HepG2 (cell line): ENCODE results near the gene ARCN1. TPM values are rescaled to one million over a fixed set of nuclear protein-coding genes. Genes with fewer than 3 reads are reported as not detected.

Source experiments
- ATAC-seq: fragments of 200-7000 bp; cut with Tn5 transposase; 3 replicates; pipeline ENCODE4 v1.9.1; 2020; ENCODE audit warnings: mild to moderate bottlenecking, moderate library complexity
- BruUV-seq: library from RNA; stranded (reverse); fragments of 400-500 nt; replicated peaks from 2 replicates; lab custom pipeline; 2021; lab: Mats Ljungman, UMichigan
- CTCF ChIA-PET: fragments of 300-600 bp; formaldehyde crosslinking; extraction: SDS; loops from one replicate; lab custom pipeline; 2021; ENCODE audit warnings: low total read pairs, inconsistent platforms, low intra/inter-chr PET ratio; lab: Yijun Ruan, JAX
- POLR2A ChIA-PET: fragments of 350-600 bp; sonication (Branson Sonifier 250); formaldehyde crosslinking; loops from one replicate; lab custom pipeline; 2020; ENCODE audit warnings: antibody characterized with exemption, inconsistent platforms; lab: Yijun Ruan, JAX
- DNase-seq: peaks from one replicate; pipeline ENCODE4 v3.0.0-alpha.2; 2015; ENCODE audit warnings: low spot score
- FAIRE-seq: peaks from 3 replicates; lab custom pipeline; 2011; peaks lifted over from hg19 to GRCh38; lab: Jason Lieb, UNC
- H2AFZ ChIP-seq: one replicate; pipeline ENCODE4 v1.6.1; 2011; ENCODE audit warnings: low read length, inconsistent platforms
- H3K27ac ChIP-seq: fragments of 300-600 bp; 3 replicates; pipeline ENCODE4 v1.8.0; 2011; ENCODE audit warnings: mixed run types, mild to moderate bottlenecking, mixed read lengths, low read length, inconsistent platforms; ENCODE audit not compliant: insufficient read depth; ENCODE audit errors: extremely low read length
- H3K27me3 ChIP-seq, 2 experiments: fragments of 200-600 bp in 1 of 2; 2 replicates in 1 of 2; 3 replicates in 1 of 2; pipeline versions ENCODE4 v1.6.0 to v1.8.0; 2011; ENCODE audit warnings: low read length in 2 of 2, mild to moderate bottlenecking in 2 of 2, moderate library complexity in 2 of 2, inconsistent platforms in 1 of 2; ENCODE audit not compliant: insufficient read depth in 2 of 2, control insufficient read depth in 1 of 2
- H3K36me3 ChIP-seq, 2 experiments: fragments of 200-600 bp in 1 of 2; replicated peaks in 1 of 2; 2 replicates in 1 of 2; 3 replicates in 1 of 2; pipeline versions ENCODE4 v1.5.1 to v1.8.0; 2011; ENCODE audit warnings: low read length in 2 of 2, inconsistent platforms in 1 of 2; ENCODE audit not compliant: insufficient read depth in 2 of 2, control insufficient read depth in 1 of 2
- H3K4me1 ChIP-seq: 2 replicates; pipeline ENCODE4 v1.5.1; 2012; ENCODE audit warnings: low read length, inconsistent platforms; ENCODE audit not compliant: insufficient read depth
- H3K4me2 ChIP-seq: 2 replicates; pipeline ENCODE4 v1.6.0; 2011; ENCODE audit warnings: low read depth, low read length, inconsistent platforms
- H3K4me3 ChIP-seq, 3 experiments: fragments of 200-600 bp in 1 of 3; sonication (generic), shearing (Covaris generic) in 1 of 3; replicated peaks in 1 of 3; 2 replicates each; pipeline ENCODE4 v1.5.1; 2011 to 2016; ENCODE audit warnings: low read length in 3 of 3, inconsistent platforms in 2 of 3, low read depth in 2 of 3, mild to moderate bottlenecking in 2 of 3, control low read depth in 1 of 3, mixed read lengths in 1 of 3; ENCODE audit not compliant: insufficient read depth in 1 of 3
- H3K79me2 ChIP-seq: one replicate; pipeline ENCODE4 v1.6.1; 2011; ENCODE audit warnings: low read length, inconsistent platforms; ENCODE audit not compliant: insufficient read depth
- H3K9ac ChIP-seq: 2 replicates; pipeline ENCODE4 v1.6.0; 2011; ENCODE audit warnings: mild to moderate bottlenecking, low read depth, low read length, inconsistent platforms; ENCODE audit not compliant: insufficient read depth
- H3K9me3 ChIP-seq: 2 replicates; pipeline ENCODE4 v1.5.1; 2012; ENCODE audit warnings: mild to moderate bottlenecking, low read length
- H4K20me1 ChIP-seq: 2 replicates; pipeline ENCODE4 v1.6.0; 2011; ENCODE audit warnings: inconsistent platforms, mild to moderate bottlenecking, low read length, moderate library complexity; ENCODE audit not compliant: insufficient read depth
- ARNT2 ChIP-seq: sonication (generic); formaldehyde crosslinking; IDR thresholded peaks from 2 replicates; pipeline ENCODE4 v1.8.0; 2022; ENCODE audit warnings: mild to moderate bottlenecking, low read depth, missing genetic modification reagents, moderate library complexity
- ATM ChIP-seq: fragments of 450-650 bp; IDR thresholded peaks from 2 replicates; pipeline ENCODE4 v1.7.1; 2017; ENCODE audit warnings: mild to moderate bottlenecking, borderline replicate concordance
- CAMTA2 ChIP-seq: sonication (generic); formaldehyde crosslinking; IDR thresholded peaks from 2 replicates; pipeline ENCODE4 v1.4.0; 2020; ENCODE audit warnings: mild to moderate bottlenecking, missing genetic modification reagents, borderline replicate concordance
- FOXJ3 ChIP-seq: sonication (generic); formaldehyde crosslinking; IDR thresholded peaks from 2 replicates; pipeline ENCODE4 v1.4.0; 2020; ENCODE audit warnings: missing genetic modification reagents, mild to moderate bottlenecking, borderline replicate concordance
- GTF2F1 ChIP-seq: fragments of 150-350 bp; IDR thresholded peaks from 2 replicates; pipeline ENCODE4 v1.6.1; 2014; ENCODE audit warnings: low read length
- KDM3A ChIP-seq: IDR thresholded peaks from 2 replicates; pipeline ENCODE4 v1.6.1; 2018; ENCODE audit warnings: low read depth, missing compliant biosample characterization
- PRMT3 ChIP-seq: sonication (generic); formaldehyde crosslinking; IDR thresholded peaks from 2 replicates; pipeline ENCODE4 v1.8.1; 2022; ENCODE audit warnings: low read depth, mild to moderate bottlenecking, moderate library complexity, missing genetic modification reagents, borderline replicate concordance
- RARA ChIP-seq: IDR thresholded peaks from 2 replicates; pipeline ENCODE4 v1.6.1; 2016; ENCODE audit warnings: missing genetic modification reagents, missing compliant biosample characterization
- RFX5 ChIP-seq: IDR thresholded peaks from 2 replicates; pipeline ENCODE4 v1.6.1; 2011; ENCODE audit warnings: low read depth, low read length, improper control_type of control experiment
- SMAD1 ChIP-seq: sonication (generic); formaldehyde crosslinking; IDR thresholded peaks from 2 replicates; pipeline ENCODE4 v1.4.0; 2020; ENCODE audit warnings: missing genetic modification reagents, low read depth, mild to moderate bottlenecking, borderline replicate concordance
- TGIF2 ChIP-seq: IDR thresholded peaks from 2 replicates; pipeline ENCODE4 v1.6.1; 2016; ENCODE audit warnings: control low read depth, missing compliant biosample characterization
- ZBTB3 ChIP-seq: sonication (generic); formaldehyde crosslinking; IDR thresholded peaks from 2 replicates; pipeline ENCODE4 v1.4.0; 2020; ENCODE audit warnings: low read depth, mild to moderate bottlenecking, moderate library complexity, missing genetic modification reagents, borderline replicate concordance
- ZNF142 ChIP-seq: sonication (generic); formaldehyde crosslinking; IDR thresholded peaks from 2 replicates; pipeline ENCODE4 v1.4.0; 2020; ENCODE audit warnings: missing genetic modification reagents
- ZNF224 ChIP-seq: sonication (generic); formaldehyde crosslinking; IDR thresholded peaks from 2 replicates; pipeline ENCODE4 v1.5.0; 2020; ENCODE audit warnings: mild to moderate bottlenecking, missing genetic modification reagents
- ZNF704 ChIP-seq: sonication (generic); formaldehyde crosslinking; IDR thresholded peaks from 2 replicates; pipeline ENCODE4 v1.8.1; 2023; ENCODE audit warnings: mild to moderate bottlenecking, inconsistent platforms, moderate library complexity, missing genetic modification reagents, borderline replicate concordance
- ZNF720 ChIP-seq: sonication (generic); formaldehyde crosslinking; IDR thresholded peaks from 2 replicates; pipeline ENCODE4 v1.4.0; 2020; ENCODE audit warnings: missing genetic modification reagents
- ZNF776 ChIP-seq: sonication (generic); formaldehyde crosslinking; IDR thresholded peaks from 2 replicates; pipeline ENCODE4 v1.4.0; 2020; ENCODE audit warnings: mild to moderate bottlenecking, missing genetic modification reagents
- WGBS: methylation state at CpG from one replicate; pipeline ENCODE4 v1.1.6; 2017; ENCODE audit warnings: low lambda C conversion rate; 5-methylcytosine and 5-hydroxymethylcytosine counted together
- in situ Hi-C: cut with HindIII; loops from 2 replicates; pipeline ENCODE4 v1.10.0; 2017; ENCODE audit warnings: low pct_unique_long_range_greater_than_20kb; ENCODE audit not compliant: extremely low pct_ligation_motif_present
- intact Hi-C: fragments of 100-400 bp; cut with micrococcal nuclease; formaldehyde crosslinking; loops from one replicate; pipeline ENCODE4 v1.10.0; 2022; ENCODE audit not compliant: unreplicated experiment
- polyA plus RNA-seq, 8 experiments: library from polyadenylated mRNA; depleted of rRNA in 3 of 8; stranded (reverse) in 7 of 8; unstranded in 1 of 8; fragments of >200 nt; fragmentation: Illumina TruSeq in 4 of 8; extraction: Trizol in 4 of 8; gene quantifications; 2 replicates each; pipeline versions ENCODE4 v1.2.1 to v1.2.3, GENCODE V29; 2011 to 2016; ENCODE audit warnings: low read depth in 4 of 8, missing spikeins in 1 of 8, mixed read lengths in 1 of 8; ENCODE audit not compliant: insufficient read depth in 1 of 8
- total RNA-seq, 5 experiments: library from RNA; depleted of rRNA; stranded (reverse); fragments of >200 nt; fragmentation: Illumina TruSeq; extraction: Trizol; gene quantifications; 2 replicates each; pipeline ENCODE4 v1.2.3, GENCODE V29; 2016; ENCODE audit warnings: low read depth in 1 of 5

Gene ARCN1
- total and polyA plus RNA-seq, 2 of the 13 experiments (the other 11 are each of a cell fraction or from before 2014, with no cell fraction given), result 148 to 200 TPM

GRCh38 chr11:118612378-118612777 lies 40.2 kb downstream of the ARCN1 start:
- CTCF ChIA-PET, result no interaction called here
- peaks cover 0 to 1% of the 10 kb centered on the region in 2 experiments; a peak in 1 of 5 replicates for H3K36me3 ChIP-seq
- no TSS peak for BruUV-seq
- H3K27me3 ChIP-seq, result no peaks in the 10 kb centered on the region
- no peaks in the 10 kb centered on the region for H4K20me1 ChIP-seq
- peaks cover 31% of the 10 kb centered on the region for H3K4me1 ChIP-seq
- H3K9ac ChIP-seq, result no peak overlapping the region
- H3K27ac ChIP-seq, result no peak overlapping the region
- H3K79me2 ChIP-seq, result no peaks in the 10 kb centered on the region
- 96% methylated on average over 4 of the region's 7 CpGs for WGBS
- no peak overlapping the region for H3K4me2 ChIP-seq
- no peaks in the 10 kb centered on the region for H3K9me3 ChIP-seq
- POLR2A ChIA-PET, result interaction anchor here (1.5 kb wide), 1 partner anchor 9 kb away, joined by 12 read pairs; no protein-coding TSS in a partner anchor
- TF ChIP-seq CAMTA2 (no peak), ZBTB3 (CRISPR knock-in tag) (no peak), TGIF2 (no peak), RARA (CRISPR knock-in tag) (no peak), RFX5 (no peak), ATM (no peak), GTF2F1 (no peak), ZNF776 (CRISPR knock-in tag) (no peak), ZNF720 (no peak), SMAD1 (CRISPR knock-in tag) (no peak), ZNF142 (CRISPR knock-in tag) (no peak), ZNF224 (CRISPR knock-in tag) (no peak), ZNF704 (CRISPR knock-in tag) (no peak), PRMT3 (CRISPR knock-in tag) (no peak), ARNT2 (CRISPR knock-in tag) (no peak), FOXJ3 (CRISPR knock-in tag) (no peak), KDM3A (no peak)
- intact Hi-C loops, result no loop called here
- no peak overlapping the region for H2AFZ ChIP-seq
- H3K4me3 ChIP-seq, result no peak overlapping the region
- no peak for FAIRE-seq
- DNase-seq, result no peak
- no peak for ATAC-seq
- in situ Hi-C loops, result no loop called here
